ENCODE results near the gene HECW1.
"Not testable (repeated sequence)": the region's sequence is repeated elsewhere in the genome, so short reads cannot be mapped to it uniquely, and the experiment has no call there.

Gene HECW1

DNA sequence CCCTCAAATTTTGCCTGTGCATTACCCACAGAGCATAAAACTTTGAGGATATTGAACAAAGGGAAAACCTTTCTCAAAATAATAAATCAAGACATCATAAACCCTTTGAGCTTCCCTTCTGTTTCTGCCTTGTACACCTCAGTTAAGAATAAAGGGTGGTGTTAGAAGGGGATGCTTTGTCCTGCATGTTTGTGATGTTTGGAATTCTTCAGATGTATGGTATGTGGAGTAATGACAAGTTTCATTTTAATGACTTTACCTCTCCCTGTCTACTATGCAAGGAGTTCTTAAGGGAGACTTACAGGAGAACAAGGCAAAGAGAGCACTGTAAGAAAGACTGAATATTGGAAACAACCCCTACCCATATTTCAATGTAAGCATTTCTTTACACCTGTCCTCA lies 99.2 kb downstream of the HECW1 start:
- DNase-seq: no peak

DNA sequence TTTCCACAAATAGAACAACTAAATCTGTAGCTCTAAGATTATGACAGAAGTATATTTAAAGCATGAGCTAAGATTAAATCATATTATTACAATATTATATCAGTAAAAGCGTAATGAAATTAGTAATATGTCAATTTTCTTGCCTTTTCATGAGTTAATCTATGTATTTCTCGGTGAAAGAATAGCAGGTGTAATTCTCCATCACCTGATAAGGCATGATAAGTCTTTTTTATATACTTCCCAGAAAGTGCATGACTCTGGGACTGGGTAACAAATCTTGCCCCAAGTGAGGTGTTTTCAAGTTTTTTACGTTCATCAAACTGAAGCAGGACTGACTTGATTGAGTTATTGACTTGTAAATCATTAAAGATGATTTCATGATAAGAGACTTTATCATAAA lies 100.5 kb downstream of the HECW1 start:
- no peak for DNase-seq

DNA sequence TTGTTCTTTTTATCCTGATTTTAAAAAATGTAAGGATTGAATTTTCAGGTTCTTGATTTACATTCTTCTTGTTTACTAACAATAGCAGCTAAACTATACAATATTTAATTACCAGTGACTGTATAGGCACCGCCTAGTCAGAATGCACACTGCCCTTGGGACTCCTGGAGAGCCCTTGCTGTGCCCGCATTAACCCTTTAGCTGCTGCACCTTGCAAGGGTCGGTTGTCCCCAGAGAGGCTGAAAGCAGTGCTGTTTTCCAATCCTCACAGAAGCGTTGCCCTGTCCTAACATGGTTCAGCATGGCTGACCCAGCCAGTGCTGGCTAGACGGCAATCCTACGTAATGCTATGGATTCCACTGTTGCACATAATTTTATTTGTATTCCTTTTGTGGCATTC lies 102.6 kb downstream of the HECW1 start:
- no peak for DNase-seq

DNA sequence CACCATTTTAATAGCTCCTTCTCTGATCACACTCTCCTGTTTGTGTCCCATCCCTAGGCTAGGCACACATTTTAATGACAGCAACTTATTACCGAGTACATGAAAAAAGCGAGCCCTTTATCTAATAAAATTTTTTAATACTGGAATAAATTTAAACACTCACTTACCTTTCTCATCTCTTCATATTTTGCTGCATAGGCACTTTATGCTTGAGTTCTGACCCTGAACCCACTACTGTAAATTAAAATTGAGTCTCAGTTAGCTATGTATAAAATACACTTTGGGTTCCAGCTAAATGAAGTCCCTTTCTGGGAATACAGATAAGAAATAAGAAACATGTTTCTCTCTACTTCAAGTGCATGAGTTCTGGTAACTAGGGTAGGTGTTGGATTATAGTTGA lies 104.6 kb downstream of the HECW1 start:
- DNase-seq: no peak

DNA sequence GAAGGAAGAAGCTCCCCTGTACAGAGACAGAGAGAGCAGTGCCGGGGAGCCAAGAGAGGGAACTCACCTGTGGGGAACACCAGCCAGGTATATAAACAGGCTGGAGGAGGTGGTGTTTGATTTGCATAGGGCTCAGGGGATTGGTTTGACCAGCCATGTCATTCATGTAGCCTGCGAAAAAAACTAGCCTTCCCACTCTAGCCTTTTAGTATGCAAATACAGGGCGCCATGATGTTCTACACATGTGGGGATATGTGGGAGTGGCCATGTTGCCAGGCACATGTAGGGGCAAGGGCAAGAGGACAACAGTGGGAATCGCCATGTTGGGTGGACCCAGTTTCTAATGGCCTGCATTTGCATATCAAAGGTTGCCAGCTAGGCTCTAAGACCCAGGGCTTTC lies 106.5 kb downstream of the HECW1 start:
- DNase-seq: not testable (repeated sequence)

DNA sequence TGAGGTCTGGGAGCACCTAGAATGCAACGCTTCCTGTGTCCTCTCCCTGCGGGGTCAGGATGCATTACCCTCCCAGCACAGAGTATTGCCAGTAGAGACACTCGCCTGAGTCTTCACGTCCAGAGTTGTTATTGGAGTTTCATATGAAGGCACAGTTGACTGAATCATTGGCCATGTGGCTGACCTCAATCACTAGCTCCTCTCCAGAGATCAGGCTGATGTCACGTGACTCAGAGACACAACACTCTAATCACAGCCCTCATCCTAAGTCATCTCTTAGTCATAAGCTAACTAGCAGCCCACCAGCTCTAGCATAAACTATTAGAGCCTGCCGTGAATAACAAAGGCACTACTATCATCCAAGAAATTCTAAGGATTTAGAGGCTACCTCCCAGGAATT lies 107.8 kb downstream of the HECW1 start:
- no peak for DNase-seq

DNA sequence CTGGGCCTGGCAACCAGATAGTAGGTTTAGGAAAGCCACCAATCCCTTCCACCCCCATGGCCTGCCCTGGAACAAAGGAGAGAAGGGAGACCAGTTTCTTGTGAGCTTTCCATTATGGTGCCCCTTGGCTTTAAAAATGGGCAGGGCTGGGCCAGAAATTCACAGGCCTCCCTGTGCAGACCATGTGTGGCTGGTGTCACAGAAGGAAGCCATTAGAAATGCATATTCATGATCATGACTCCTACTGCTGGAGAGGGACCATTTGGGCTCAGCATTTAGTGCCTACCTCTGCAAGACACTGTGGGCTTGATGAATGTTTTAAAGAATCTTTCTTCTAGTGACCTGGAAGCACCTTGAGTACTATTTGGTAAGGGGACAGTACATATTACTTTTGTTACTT lies 108.3 kb downstream of the HECW1 start:
- DNase-seq: no peak

DNA sequence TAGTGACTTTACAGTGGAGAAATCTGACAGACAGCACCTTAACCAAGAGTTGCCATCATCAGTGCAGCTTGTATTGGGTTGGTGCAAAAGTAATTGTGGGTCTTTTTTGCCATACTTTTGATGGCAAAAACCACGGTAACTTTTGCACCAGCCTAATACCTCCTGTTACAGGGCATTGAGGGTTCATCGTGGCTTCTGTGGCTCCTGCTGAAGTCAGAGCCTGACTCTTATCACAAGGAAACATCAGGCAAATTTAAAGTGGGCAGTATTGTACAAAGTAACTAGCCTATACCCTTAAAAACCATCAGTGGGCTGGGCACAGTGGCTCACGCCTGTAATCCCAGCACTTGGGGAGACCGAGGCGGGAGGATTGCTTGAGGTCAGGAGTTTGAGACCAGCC lies 117.4 kb downstream of the HECW1 start:
- DNase-seq: no peak

DNA sequence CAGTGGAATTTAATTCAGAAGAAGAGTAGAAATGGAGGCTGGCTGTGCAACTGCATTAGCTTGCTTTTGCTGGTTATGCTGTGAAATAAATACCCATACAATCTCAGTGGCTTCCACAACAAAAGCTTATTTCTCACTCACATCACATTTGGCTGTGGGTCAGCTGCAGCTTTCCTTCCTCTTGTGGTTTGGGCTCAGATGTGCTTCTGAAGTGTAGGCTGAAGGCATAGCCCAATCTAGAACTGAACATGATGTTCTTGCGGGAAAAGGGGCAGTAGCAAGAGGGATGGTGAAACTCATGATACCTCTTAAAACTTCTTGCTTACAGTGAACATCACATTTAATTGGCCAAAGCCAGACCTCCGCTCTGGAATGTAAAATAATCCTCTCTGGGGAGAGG lies 119.9 kb downstream of the HECW1 start:
- no peak for DNase-seq

DNA sequence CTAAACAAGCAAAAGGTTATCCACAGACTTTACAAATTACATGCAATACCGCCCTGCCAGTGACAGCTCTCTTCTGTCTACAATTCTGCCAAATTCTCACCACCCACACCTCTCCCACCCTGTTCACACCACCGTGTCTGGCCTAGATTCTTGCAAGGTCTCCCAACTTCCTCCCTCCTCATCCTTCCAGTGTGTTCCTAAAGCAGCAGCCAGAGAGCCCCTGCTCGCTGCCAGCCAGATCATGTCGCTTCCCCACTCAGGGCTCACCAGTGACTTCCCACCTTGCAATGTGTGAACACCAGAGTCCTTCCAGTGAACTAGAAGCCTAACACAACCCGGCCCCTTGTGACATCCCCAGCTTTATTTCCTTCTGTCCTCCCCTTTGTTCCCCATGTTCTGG lies 121.6 kb downstream of the HECW1 start:
- no peak for DNase-seq

DNA sequence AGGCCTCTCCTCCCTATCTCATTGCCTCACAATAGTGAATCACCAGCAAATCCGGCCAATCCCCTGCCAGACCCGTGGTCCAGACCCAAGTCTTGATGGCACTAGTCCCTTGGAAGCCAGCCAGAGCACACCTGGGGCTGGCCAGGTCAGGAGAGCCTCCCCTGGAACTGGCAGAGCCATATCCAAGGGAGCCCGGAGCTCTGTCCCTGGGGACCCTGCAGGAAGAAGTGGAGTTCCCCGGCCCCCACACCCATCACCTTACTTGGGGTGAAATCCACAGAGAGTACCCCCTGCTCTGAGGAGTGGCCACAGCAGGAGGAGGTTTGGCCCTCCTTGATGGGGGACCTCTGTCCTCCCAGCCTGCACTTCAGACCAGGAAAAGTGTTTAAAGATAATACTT lies 122.5 kb downstream of the HECW1 start:
- no peak for DNase-seq

DNA sequence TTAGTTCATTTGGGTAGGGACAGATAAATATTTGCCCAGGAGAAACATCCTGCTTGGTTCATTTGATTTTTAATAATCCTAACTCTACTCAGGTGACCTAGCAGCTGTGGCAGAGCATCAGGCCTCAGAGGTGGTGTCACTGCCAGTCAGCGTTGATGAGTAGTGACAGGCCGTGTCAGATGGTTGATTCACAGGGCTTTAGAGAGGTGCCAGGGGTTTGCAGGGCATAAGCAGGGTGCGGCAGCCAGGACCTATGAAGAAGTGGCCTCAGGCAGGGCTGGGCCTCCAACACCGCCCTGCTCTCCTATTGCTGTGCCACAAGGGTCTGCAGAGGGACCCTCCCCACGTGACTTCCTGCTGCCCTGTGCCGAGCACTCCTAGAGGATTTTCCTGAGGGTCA lies 128.1 kb downstream of the HECW1 start:
- no peak for DNase-seq

DNA sequence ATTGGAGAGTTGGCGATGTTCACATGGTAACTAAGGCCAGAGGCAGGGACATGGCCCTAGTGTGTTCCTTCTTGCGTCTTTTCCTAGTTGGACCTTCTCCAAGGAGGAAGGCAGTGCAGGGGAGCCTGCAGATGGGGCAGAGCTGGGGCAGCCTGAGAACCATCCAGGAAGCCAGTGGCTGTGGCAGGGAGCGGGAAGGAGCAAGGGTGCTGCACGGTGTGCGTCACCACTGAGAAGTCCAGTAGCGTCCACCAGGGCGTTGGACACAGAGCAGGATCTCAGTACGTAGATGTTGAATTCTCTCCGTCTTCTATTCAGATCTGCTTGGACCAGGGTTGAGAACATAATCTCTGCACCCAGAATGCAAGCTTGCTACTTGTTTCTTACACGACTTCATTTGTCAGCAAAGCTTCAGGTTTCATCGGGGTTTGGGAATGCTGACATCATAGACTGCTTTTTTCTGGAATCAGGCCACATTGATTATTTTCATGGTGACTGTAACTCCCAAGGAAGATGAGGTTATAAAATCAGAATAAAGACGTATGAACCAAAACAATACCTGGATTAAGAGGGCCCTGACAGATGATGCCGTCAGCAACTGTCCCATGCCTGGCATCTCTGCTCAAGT lies 130.3 kb downstream of the HECW1 start:
- DNase-seq: no peak

DNA sequence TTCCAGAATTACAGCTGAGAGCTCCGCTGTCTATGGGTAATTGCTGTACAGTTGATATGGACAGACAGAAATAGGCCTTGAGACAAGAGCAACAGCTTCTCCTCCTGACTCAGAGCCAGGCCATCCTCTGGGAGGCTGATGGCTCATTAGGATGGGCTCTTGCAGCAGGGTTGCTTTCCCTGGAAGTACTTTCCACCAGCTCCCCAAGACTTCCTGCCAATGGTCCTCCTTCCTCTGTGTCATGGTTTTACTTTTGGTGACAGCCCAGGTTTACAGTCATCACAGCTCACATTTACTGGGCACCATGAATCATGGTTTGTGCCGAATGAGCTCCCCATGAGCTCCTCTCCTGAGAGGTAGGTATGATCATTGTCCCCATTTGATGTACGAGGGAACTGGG lies 131.8 kb downstream of the HECW1 start:
- no peak for DNase-seq

DNA sequence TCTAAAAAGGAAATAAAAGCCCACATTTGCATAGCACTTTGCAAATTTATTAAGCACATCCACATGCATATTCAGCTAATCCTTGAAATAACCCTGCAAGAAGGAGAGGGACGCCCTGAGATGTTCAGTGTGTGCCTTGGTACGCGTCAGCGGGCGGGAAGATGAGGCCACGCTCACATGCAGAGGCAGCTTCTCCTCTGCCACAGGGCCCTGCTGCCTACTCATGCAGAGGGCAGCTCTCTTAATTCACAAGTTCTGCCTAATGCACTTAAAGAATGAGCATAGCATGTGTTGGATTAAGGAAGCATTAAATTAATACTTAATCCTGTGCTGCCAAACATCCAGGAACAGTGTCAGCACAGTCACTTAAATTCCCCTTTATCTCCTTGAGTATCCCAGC lies 132.3 kb downstream of the HECW1 start:
- DNase-seq: no peak

DNA sequence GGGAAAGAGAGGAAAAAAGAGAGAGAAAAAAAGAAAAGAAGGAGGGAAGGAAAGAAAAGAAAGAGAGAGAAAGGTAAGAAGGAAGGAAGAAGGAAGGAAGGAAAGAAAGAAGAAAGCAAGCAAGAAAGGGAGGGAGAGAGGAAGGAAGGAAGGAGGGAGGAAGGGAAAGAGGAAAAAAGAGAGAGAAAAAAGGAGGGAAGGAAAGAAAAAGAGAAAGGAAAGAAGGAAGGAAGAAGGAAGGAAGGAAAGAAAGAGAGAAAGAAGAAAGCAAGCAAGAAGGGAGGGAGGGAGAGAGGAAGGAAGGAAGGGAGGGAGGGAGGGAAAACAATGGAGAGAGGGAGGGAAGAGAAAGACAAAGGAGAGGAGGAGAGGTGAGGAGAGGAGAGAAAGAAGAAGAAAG lies 135.3 kb downstream of the HECW1 start:
- DNase-seq: no peak

DNA sequence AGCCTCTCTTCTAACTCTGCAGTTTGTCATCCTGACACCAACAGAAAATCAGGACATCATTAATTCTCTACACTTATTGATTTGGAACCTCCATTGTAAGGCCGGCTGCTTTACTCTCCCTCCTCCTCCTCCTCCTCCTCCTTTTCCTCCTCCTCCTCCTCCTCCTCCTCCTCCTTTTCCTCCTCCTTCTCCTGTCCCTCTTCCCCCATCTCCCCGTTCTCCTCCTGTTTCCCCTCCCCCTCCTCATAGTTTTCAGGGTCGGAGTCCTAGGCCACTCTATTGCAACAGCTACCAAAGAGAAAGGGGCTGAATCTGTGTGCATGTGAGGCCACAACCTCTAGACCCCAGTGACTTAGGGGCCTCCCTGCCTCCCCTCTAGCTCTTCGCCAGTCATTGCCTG lies 136.1 kb downstream of the HECW1 start:
- DNase-seq: no peak

DNA sequence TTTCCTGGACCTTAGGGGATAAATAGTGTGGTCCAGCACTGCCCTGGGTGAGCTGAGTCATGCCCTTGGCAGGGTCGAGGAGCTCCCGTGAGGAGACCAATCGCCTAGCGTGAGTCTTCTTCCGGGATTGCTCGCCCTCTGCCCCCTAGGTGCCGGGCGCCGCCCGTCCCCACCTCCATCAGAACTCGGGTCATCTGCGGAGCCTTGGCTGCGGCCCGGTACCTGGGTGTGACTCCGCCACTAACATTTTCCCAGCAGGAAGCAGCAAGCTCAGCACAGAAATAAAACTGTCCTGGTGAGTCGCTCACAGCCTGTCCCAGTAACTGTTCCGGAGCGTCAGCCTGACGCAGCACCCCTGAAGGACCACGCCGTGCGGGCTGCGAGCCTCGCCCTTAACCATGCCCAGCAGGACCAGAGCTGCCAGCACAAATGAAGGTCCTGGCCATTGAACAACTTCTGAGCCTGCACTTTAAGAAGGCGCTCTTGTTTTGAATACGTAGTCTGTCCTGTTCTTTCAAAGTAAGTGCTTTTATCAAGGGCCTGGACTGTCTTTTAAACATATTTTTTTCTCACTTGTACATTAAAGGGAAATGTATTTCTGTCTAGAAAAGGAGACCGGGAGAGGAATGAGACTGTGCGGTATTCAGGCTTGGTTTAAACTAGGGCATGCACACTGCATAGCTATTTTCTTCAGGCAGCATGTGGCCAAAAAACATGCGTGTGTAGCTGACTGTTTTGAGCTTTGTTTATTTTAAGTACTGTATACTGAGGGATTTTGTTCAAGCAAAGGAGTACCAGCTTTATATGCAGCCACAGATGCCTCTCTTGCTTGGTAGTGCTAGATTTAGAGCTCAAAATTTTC lies 136.7 kb downstream of the HECW1 start:
- no peak for DNase-seq

DNA sequence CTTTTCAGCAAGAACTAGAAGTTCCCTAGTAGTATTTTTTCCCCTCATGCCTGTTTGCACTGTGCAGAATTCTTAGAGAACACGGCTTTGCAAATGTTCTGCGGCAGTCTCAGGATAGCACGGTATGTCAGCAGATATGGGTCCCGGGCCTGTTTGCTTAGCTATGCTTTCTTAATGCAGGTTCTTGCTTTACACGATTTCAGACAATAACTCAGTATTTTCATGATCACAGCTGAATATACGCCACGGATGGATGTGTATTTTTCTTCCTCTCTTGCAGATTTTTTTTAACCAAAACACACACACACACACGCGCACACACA lies 137.3 kb downstream of the HECW1 start:
- no peak for DNase-seq

DNA sequence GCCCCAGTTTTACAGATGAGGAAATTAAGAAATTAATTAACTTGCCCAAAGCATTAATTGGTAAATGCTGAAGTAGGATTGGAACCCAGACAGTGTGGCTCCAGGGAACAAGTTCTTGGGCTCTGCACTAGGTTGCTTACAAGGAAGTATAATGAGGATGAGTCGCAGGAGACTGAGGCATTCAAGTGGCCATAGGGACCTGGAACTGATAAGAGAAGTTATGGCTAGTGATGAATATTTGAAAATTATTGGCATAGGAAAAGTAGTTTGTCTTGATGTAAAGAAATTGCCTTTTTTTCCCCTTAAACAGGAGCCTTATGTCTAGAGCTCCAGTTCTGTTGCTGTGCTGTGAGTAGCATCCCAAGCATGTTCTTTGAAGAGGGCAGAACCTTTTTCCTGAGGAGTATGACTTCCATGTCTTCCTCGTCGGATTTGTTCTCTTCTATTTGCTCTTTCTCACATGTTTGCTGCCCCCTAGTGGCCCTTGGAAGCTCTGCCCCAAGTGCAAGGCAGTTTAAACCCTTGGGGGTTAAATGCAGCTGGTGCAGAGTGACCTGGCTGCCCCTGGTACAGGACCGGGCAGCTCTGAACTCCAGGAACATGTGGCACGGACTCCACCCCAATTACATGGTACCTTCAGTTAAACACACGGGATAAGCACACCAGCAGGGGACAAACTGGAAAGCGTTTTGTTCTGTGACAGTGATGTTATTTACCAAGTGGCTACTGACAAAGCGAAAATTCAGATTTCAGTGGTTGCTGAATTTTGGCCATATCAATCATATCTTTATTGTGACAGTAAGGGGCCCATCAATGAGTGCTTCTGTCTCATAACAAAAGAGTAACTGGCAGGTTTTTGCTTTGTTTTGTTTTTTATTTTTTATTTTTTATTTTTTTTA lies 148.8 kb downstream of the HECW1 start:
- DNase-seq: peak; percentile 75

DNA sequence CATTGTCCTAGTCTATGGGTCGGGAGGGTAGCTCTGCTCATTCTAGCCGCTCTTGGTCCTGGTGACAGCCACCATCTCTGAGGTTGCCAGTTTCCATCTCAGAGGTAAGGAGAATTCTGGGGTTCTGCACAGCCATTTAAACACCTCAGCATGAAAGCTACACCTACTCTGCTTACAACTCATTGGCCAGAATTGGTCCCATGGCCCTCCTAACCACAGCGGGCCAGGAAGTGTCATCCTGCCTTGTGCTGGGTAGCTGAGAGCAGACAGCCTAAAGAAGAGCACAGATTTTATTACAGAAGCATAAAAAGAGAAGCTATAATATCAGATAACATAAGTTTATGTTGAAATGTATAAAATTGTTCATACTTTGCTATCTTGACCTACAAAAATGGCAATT lies 152.7 kb downstream of the HECW1 start:
- no peak for DNase-seq

DNA sequence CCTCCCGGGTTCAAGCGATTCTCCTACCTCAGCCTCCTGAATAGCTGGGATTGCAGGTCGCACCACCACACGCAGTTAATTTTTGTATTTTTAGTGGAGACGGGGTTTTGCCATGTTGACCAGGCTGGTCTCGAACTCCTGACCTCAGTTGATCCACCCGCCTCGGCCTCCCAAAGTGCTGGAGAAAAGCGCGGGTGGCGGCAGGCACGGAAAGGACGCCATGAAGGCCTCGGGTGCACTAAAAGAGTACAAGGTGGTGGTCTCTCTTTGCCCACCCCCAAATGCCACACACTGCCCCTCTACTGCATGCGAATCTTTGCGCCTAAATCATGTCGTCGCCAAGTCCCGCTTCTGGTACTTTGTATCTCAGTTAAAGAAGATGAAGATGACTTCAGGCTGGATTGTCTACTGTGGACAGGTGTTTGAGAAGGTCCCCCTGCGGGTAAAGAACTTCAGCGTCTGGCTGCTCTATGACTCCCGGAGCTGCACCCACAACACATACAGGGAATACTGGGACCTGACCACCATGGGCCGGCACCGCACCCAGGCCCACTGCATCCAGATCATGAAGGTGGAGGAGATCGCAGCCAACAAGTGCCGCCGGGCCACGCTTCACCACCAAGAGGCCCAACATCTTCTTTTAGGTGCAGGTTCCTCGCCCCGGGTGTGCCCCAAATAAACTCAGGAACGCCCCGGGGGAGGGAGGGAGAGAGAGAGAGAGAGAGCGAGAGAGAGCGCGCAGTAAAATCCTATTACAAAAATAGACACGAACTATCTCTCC lies 161.7 kb downstream of the HECW1 start:
- no peak for DNase-seq

DNA sequence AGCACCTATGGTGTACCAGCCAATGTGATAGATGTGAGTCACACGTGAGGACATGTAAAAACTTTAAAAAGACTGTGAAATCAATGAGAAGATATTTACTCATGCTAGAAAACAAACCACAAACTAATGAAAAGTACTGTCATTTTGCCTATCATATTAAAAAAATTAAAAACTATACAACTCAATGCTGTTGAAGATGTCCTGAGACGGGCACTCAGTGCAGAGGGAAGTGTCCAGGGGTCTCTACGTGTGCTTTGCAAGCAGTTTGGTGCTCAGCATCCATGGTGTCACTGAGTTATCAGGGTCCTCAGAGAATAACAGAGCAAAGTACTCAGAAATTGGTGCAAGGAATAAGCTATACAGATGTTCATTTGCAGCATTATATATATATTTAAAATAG lies 162.3 kb downstream of the HECW1 start:
- DNase-seq: no peak
